Measurements from ENCODE around the gene PLBD2. TPM values are rescaled to one million over a fixed set of nuclear protein-coding genes. Genes with fewer than 3 reads are reported as not detected.

Gene PLBD2
- total RNA-seq, 2 experiments from 2014 or later, result 3.4 to 14.4 TPM

DNA sequence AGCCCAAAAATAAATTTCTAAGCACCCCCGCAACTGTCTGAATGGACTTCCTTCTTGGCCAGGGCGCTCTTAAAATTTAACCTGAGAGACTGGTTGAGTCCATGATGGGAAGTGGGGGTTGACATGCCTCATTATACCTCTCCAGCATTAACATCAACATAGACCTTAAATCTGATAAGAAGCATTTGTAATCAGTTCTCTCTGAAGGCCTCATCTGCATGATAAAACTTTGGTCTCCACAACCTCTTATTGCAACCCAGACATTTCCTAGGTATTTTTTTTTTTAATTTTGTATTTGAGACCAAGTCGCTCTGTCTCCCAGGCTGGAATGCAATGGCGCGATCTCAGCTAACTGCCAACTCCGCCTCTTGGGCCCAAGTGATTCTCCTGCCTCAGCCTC lies 13.1 kb upstream of the PLBD2 start:
- Histone ChIP-seq H3K79me2 (ENCODE audit: insufficient read depth, low read depth, low read length) (no peaks in the 10 kb centered on the region), H3K27ac (ENCODE audit: low read depth, low read length, poor library complexity, severe bottlenecking) (no peak overlapping the region), H3K9me3 (ENCODE audit: low read length) (no peaks in the 10 kb centered on the region), H3K9me2 (ENCODE audit: insufficient read depth, low read length) (no peaks in the 10 kb centered on the region), H3K4me2 (ENCODE audit: low read length) (no peak overlapping the region), H4K20me1 (ENCODE audit: insufficient read depth, low read length) (no peaks in the 10 kb centered on the region), H3K4me3 (ENCODE audit: low read depth, low read length, poor library complexity, severe bottlenecking) (no peak overlapping the region), H3K36me3 (ENCODE audit: insufficient read depth, low read length) (no peaks in the 10 kb centered on the region), H3K4me1 (ENCODE audit: insufficient read depth, low read length, poor library complexity, severe bottlenecking) (no peaks in the 10 kb centered on the region), H2AFZ (ENCODE audit: low read length) (no peak overlapping the region)
- no TSS peak for BruUV-seq (replicated peaks)
- ChIA-PET CTCF (ENCODE audit: unreplicated experiment) (no interaction called here), POLR2A (interaction anchor here (0.7 to 1.6 kb wide), 2 partner anchors 13 to 590 kb away, joined by 3 to 5 read pairs; no protein-coding TSS in a partner anchor)
- DNase-seq (ENCODE audit: low spot score), result no peak
- no peak for TF ChIP-seq EZH2phosphoT487 (IDR thresholded peaks at IDR 0.05; ENCODE audit: borderline replicate concordance, low read depth, low read length)
- TF ChIP-seq, protein P1, sequence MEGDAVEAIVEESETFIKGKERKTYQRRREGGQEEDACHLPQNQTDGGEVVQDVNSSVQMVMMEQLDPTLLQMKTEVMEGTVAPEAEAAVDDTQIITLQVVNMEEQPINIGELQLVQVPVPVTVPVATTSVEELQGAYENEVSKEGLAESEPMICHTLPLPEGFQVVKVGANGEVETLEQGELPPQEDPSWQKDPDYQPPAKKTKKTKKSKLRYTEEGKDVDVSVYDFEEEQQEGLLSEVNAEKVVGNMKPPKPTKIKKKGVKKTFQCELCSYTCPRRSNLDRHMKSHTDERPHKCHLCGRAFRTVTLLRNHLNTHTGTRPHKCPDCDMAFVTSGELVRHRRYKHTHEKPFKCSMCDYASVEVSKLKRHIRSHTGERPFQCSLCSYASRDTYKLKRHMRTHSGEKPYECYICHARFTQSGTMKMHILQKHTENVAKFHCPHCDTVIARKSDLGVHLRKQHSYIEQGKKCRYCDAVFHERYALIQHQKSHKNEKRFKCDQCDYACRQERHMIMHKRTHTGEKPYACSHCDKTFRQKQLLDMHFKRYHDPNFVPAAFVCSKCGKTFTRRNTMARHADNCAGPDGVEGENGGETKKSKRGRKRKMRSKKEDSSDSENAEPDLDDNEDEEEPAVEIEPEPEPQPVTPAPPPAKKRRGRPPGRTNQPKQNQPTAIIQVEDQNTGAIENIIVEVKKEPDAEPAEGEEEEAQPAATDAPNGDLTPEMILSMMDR (conservative IDR thresholded peaks at IDR 0.05; ENCODE audit: low read length), result no peak
- intact Hi-C loops (cut with micrococcal nuclease; ENCODE audit: unreplicated experiment), result no loop called here

DNA sequence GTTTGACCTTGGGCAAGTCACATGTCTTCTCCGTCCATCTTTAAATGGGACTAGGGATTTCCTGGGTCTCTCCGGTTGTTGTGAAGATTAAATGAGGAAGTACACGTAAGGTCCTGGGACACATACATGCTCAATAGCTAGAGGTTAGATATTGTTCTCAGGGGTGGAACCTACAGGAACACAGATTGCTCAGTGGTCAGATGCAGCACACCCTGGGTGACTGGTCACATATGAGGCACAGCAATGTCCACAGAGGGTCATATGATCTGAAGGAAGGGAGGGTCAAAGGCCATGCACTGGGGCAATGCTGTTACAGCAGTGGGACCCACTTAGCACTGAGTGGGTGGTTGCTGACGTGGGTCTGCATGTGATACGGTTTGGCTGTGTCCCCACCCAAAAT lies 12.0 kb upstream of the PLBD2 start:
- intact Hi-C loops (cut with micrococcal nuclease; ENCODE audit: unreplicated experiment), result no loop called here
- TF ChIP-seq EZH2phosphoT487 (IDR thresholded peaks at IDR 0.05; ENCODE audit: borderline replicate concordance, low read depth, low read length), result no peak
- no peak for DNase-seq (ENCODE audit: low spot score)
- POLR2A ChIA-PET, result interaction anchor here (0.6 to 2.2 kb wide), 4 partner anchors 10 to 17 kb away, joined by 3 to 6 read pairs (median 5); partner anchors contain the start of gene SLC8B1
- CTCF ChIA-PET (ENCODE audit: unreplicated experiment), result no interaction called here
- no peaks in the 10 kb centered on the region for H3K79me2 ChIP-seq (ENCODE audit: insufficient read depth, low read depth, low read length)
- no peak overlapping the region for H3K4me3 ChIP-seq (ENCODE audit: low read depth, low read length, poor library complexity, severe bottlenecking)
- no peaks in the 10 kb centered on the region for H4K20me1 ChIP-seq (ENCODE audit: insufficient read depth, low read length)
- no peaks in the 10 kb centered on the region for H3K9me3 ChIP-seq (ENCODE audit: low read length)
- H2AFZ ChIP-seq (ENCODE audit: low read length), result no peak overlapping the region
- no peaks in the 10 kb centered on the region for H3K36me3 ChIP-seq (ENCODE audit: insufficient read depth, low read length)
- no peaks in the 10 kb centered on the region for H3K9me2 ChIP-seq (ENCODE audit: insufficient read depth, low read length)
- no TSS peak for BruUV-seq (replicated peaks)
- H3K4me1 ChIP-seq (ENCODE audit: insufficient read depth, low read length, poor library complexity, severe bottlenecking), result no peaks in the 10 kb centered on the region
- H3K27ac ChIP-seq (ENCODE audit: low read depth, low read length, poor library complexity, severe bottlenecking), result no peak overlapping the region
- H3K4me2 ChIP-seq (ENCODE audit: low read length), result no peak overlapping the region

DNA sequence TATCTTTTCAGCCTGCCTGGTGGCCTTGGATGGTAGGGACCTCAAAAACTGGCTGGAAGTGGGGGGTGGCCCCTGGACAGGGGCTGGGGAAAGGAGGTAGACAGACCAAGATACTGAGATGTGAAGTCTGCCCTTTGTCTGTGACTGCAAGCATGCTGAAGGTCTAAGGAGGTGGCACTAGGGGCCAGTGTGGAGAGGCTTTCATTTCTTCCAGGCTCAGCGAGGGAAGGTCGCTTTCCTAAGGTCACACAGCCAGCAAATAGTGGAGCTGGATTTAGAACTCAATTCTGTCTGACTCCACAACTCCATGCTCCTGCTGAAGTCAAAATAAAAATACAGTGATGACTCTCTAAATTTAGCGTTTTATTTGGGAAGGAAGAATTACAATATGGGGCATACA lies 11.3 kb upstream of the PLBD2 start:
- Histone ChIP-seq H3K4me3 (ENCODE audit: low read depth, low read length, poor library complexity, severe bottlenecking) (no peak overlapping the region), H3K27ac (ENCODE audit: low read depth, low read length, poor library complexity, severe bottlenecking) (no peak overlapping the region), H4K20me1 (ENCODE audit: insufficient read depth, low read length) (no peaks in the 10 kb centered on the region), H3K9me3 (ENCODE audit: low read length) (no peaks in the 10 kb centered on the region), H3K79me2 (ENCODE audit: insufficient read depth, low read depth, low read length) (no peaks in the 10 kb centered on the region), H2AFZ (ENCODE audit: low read length) (no peak overlapping the region), H3K36me3 (ENCODE audit: insufficient read depth, low read length) (no peaks in the 10 kb centered on the region), H3K9me2 (ENCODE audit: insufficient read depth, low read length) (no peaks in the 10 kb centered on the region), H3K4me2 (ENCODE audit: low read length) (no peak overlapping the region), H3K4me1 (ENCODE audit: insufficient read depth, low read length, poor library complexity, severe bottlenecking) (no peaks in the 10 kb centered on the region)
- CTCF ChIA-PET (ENCODE audit: unreplicated experiment), result no interaction called here
- no TSS peak for BruUV-seq (replicated peaks)
- POLR2A ChIA-PET, result interaction anchor here (2.2 kb wide), 1 partner anchor 9 kb away, joined by 6 read pairs; no protein-coding TSS in a partner anchor
- intact Hi-C loops (cut with micrococcal nuclease; ENCODE audit: unreplicated experiment), result no loop called here
- no peak for DNase-seq (ENCODE audit: low spot score)
- TF ChIP-seq, protein P1 (conservative IDR thresholded peaks at IDR 0.05; ENCODE audit: low read length), result 0 out of 2 replicates have a peak, but pooled peaks have one; percentile 26
- no peak for TF ChIP-seq EZH2phosphoT487 (IDR thresholded peaks at IDR 0.05; ENCODE audit: borderline replicate concordance, low read depth, low read length)

All from OCI-LY7 (cell line).